Measurements from ENCODE around the gene PACSIN1. TPM values are rescaled to one million over a fixed set of nuclear protein-coding genes. Genes with fewer than 3 reads are reported as not detected.

The PACSIN1 gene
- total and polyA plus RNA-seq, 2 experiments from 2014 or later = 0.05 to 0.37 TPM

DNA sequence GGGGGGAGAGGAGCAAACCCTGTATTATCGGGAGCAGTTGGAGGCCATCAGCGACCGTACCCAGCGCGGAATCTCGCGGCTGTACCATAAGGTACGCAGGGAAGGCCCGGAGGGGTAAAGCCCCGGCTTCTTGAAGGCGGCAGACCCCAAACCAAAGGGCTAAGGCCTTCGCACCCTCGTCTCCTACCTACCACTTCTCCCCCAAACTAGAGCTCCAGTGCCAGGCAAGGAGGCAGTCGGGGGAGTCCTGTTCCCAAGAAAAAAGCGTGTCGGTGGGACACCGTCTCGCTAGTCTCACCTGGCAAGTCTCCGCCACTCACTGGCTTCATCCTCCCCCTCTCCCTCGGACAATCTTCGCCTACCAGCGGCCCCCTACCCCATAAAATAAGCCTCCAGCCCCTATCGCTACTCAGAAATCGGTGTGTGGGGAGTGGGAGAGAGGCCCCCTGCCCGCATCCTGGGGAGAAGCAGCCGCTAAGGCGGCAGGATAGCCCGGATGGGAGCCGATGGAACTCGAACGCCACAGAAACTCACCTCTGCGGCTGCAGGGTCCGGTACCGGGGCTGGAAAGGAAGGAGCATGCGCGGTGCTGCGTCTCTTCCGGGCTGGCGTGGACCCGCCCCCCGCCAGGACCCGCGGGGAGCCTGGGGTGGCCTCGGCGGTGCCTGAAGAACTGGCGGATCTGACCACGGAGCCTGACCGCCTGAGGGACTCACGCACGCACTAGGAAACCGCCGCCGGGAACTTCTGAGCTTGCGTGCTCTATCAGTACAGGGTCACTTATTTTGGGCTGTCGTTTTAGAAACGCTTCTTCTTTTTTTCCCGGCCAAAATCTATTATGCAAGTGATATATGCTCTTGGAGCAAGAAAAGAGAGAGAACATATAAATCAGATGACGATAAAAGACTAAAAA is 40.1 kb upstream of the PACSIN1 start, which contains the start of gene RPS10:
TSS of gene RPS10 (minus strand) at position 572 of the 913 bp plus-strand sequence. CDS start 848 bp downstream, outside the sequence.
- H3K9me3 ChIP-seq (ENCODE audit: low read depth) = no peaks in the 10 kb centered on the region
- H3K27ac ChIP-seq = peak within 1 kb of the TSS; percentile 78
- peaks cover 42% of the 10 kb centered on the region for H3K79me2 ChIP-seq
- peaks cover 3% of the 10 kb centered on the region for H3K36me3 ChIP-seq (replicated peaks; ENCODE audit: insufficient read depth, low read depth)
- H4K20me1 ChIP-seq (ENCODE audit: insufficient read depth, poor library complexity, severe bottlenecking) = peaks cover 18% of the 10 kb centered on the region
- WGBS (ENCODE audit: low lambda C conversion rate, missing lambda C conversion rate) = 2% methylated on average over 56 of the region's 58 CpGs
- peak within 1 kb of the TSS; percentile 83 for H3K4me3 ChIP-seq
- TF ChIP-seq EZH2phosphoT487 (IDR thresholded peaks at IDR 0.05; ENCODE audit: low read depth, severe bottlenecking, unreplicated experiment) (no peak), EZH2 (IDR thresholded peaks at IDR 0.05; ENCODE audit: borderline replicate concordance) (no peak)
- TF ChIP-seq, protein P1, sequence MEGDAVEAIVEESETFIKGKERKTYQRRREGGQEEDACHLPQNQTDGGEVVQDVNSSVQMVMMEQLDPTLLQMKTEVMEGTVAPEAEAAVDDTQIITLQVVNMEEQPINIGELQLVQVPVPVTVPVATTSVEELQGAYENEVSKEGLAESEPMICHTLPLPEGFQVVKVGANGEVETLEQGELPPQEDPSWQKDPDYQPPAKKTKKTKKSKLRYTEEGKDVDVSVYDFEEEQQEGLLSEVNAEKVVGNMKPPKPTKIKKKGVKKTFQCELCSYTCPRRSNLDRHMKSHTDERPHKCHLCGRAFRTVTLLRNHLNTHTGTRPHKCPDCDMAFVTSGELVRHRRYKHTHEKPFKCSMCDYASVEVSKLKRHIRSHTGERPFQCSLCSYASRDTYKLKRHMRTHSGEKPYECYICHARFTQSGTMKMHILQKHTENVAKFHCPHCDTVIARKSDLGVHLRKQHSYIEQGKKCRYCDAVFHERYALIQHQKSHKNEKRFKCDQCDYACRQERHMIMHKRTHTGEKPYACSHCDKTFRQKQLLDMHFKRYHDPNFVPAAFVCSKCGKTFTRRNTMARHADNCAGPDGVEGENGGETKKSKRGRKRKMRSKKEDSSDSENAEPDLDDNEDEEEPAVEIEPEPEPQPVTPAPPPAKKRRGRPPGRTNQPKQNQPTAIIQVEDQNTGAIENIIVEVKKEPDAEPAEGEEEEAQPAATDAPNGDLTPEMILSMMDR (IDR thresholded peaks at IDR 0.05; ENCODE audit: poor library complexity) = no peak
- no peaks in the 10 kb centered on the region for H3K27me3 ChIP-seq
- peak; percentile 97 for DNase-seq (ENCODE audit: low spot score)
- H3K9me2 ChIP-seq (replicated peaks; ENCODE audit: insufficient read depth) = no peaks in the 10 kb centered on the region
- peak within 1 kb of the TSS; percentile 88 for H3K4me2 ChIP-seq
- H2AFZ ChIP-seq = peak within 1 kb of the TSS; percentile 81
- H3K4me1 ChIP-seq (ENCODE audit: insufficient read depth) = peaks cover 11% of the 10 kb centered on the region

- Histone ChIP-seq H3K4me3 (no peak overlapping the region), H3K27me3 (no peaks in the 10 kb centered on the region), H3K36me3 (replicated peaks; ENCODE audit: insufficient read depth, low read depth) (no peaks in the 10 kb centered on the region), H3K9me2 (replicated peaks; ENCODE audit: insufficient read depth) (no peaks in the 10 kb centered on the region), H3K79me2 (no peaks in the 10 kb centered on the region), H4K20me1 (ENCODE audit: insufficient read depth, poor library complexity, severe bottlenecking) (no peaks in the 10 kb centered on the region), H2AFZ (no peak overlapping the region), H3K4me1 (ENCODE audit: insufficient read depth) (no peaks in the 10 kb centered on the region), H3K4me2 (no peak overlapping the region), H3K9me3 (ENCODE audit: low read depth) (no peaks in the 10 kb centered on the region), H3K27ac (no peak overlapping the region)
- DNase-seq (ENCODE audit: low spot score) = no peak
- TF ChIP-seq EZH2phosphoT487 (IDR thresholded peaks at IDR 0.05; ENCODE audit: low read depth, severe bottlenecking, unreplicated experiment) (no peak), EZH2 (IDR thresholded peaks at IDR 0.05; ENCODE audit: borderline replicate concordance) (no peak)
- TF ChIP-seq, protein P1 (IDR thresholded peaks at IDR 0.05; ENCODE audit: poor library complexity) = no peak
- 62% methylated on average over 5 of the region's 5 CpGs for WGBS (ENCODE audit: low lambda C conversion rate, missing lambda C conversion rate)
Measured at GRCh38 chr6:34435916-34436315, 30.0 kb upstream of the PACSIN1 start.

- TF ChIP-seq EZH2 (IDR thresholded peaks at IDR 0.05; ENCODE audit: borderline replicate concordance) (no peak), EZH2phosphoT487 (IDR thresholded peaks at IDR 0.05; ENCODE audit: low read depth, severe bottlenecking, unreplicated experiment) (no peak)
- TF ChIP-seq, protein P1 (IDR thresholded peaks at IDR 0.05; ENCODE audit: poor library complexity) = no peak
- DNase-seq (ENCODE audit: low spot score) = no peak
- Histone ChIP-seq H3K79me2 (no peaks in the 10 kb centered on the region), H2AFZ (no peak overlapping the region), H4K20me1 (ENCODE audit: insufficient read depth, poor library complexity, severe bottlenecking) (no peaks in the 10 kb centered on the region), H3K9me3 (ENCODE audit: low read depth) (no peaks in the 10 kb centered on the region), H3K4me3 (no peak overlapping the region), H3K27ac (no peak overlapping the region), H3K27me3 (no peaks in the 10 kb centered on the region), H3K36me3 (replicated peaks; ENCODE audit: insufficient read depth, low read depth) (no peaks in the 10 kb centered on the region), H3K4me1 (ENCODE audit: insufficient read depth) (no peaks in the 10 kb centered on the region), H3K9me2 (replicated peaks; ENCODE audit: insufficient read depth) (no peaks in the 10 kb centered on the region), H3K4me2 (no peak overlapping the region)
- WGBS (ENCODE audit: low lambda C conversion rate, missing lambda C conversion rate) = 92% methylated on average over 25 of the region's 38 CpGs
Measured at GRCh38 chr6:34436803-34437643, 28.9 kb upstream of the PACSIN1 start.

Measured in hepatocyte (in vitro differentiated cells).